Adrenal gland (tissue), 19 donors: Measurements from ENCODE around the gene ASCL3. TPM values are rescaled to one million over a fixed set of nuclear protein-coding genes. Genes with fewer than 3 reads are reported as not detected.
"Not testable (repeated sequence)": the region's sequence is repeated elsewhere in the genome, so short reads cannot be mapped to it uniquely, and the experiment has no call there.

Experiments used
- DNase-seq, 7 donors: peaks; one replicate each; pipeline ENCODE4 v3.0.0-alpha.2; 2019 to 2020
- H3K27ac ChIP-seq, 5 donors: fragments of 200-600 bp; sonication (generic) in 4 of 5; 1 replicate in 3 of 5; 2 replicates in 2 of 5; pipeline versions ENCODE4 v1.5.1 to v1.8.0; 2016 to 2020; ENCODE audit warnings: mild to moderate bottlenecking in 1 of 5
- H3K27me3 ChIP-seq: fragments of 200-600 bp; 2 replicates; pipeline ENCODE4 v1.8.0; 2021
- H3K36me3 ChIP-seq, 2 donors: fragments of 200-600 bp; replicated peaks in 1 of 2; 1 replicate in 1 of 2; 2 replicates in 1 of 2; pipeline versions ENCODE4 v1.5.1 to v1.8.0; 2018 to 2022
- H3K4me1 ChIP-seq, 2 donors: fragments of 200-600 bp; replicated peaks in 1 of 2; 1 replicate in 1 of 2; 2 replicates in 1 of 2; pipeline versions ENCODE4 v1.5.1 to v1.8.0; 2018 to 2021
- H3K4me3 ChIP-seq, 4 donors: fragments of 200-600 bp; sonication (generic) in 3 of 4; one replicate each; pipeline ENCODE4 v1.5.1; 2016 to 2018
- H3K9me3 ChIP-seq, 3 donors: fragments of 200-600 bp; sonication (generic) in 1 of 3; replicated peaks in 1 of 3; 1 replicate in 2 of 3; 2 replicates in 1 of 3; pipeline versions ENCODE4 v1.5.1 to v1.8.0; 2016 to 2021
- CTCF ChIP-seq, 6 experiments: fragments of 450-650 bp in 4 of 6; fragments of 200-600 bp in 2 of 6; sonication (generic) in 1 of 6; IDR thresholded peaks; 1 replicate in 5 of 6; 2 replicates in 1 of 6; pipeline versions ENCODE4 v1.5.1 to v1.8.0; 2016 to 2021; ENCODE audit warnings: antibody characterized with exemption in 6 of 6, mild to moderate bottlenecking in 2 of 6, moderate library complexity in 1 of 6
- POLR2A ChIP-seq, 2 donors: fragments of 450-650 bp; IDR thresholded peaks; one replicate each; pipeline ENCODE4 v1.6.1; 2017; ENCODE audit warnings: antibody characterized with exemption in 2 of 2, mild to moderate bottlenecking in 2 of 2, moderate library complexity in 1 of 2
- WGBS, 4 donors: extraction: QIAGEN DNeasy Blood & Tissue Kit in 2 of 4; methylation state at CpG; one replicate each; pipeline versions ENCODE4 v1.1.5 to v1.1.7; 2013 to 2017; 5-methylcytosine and 5-hydroxymethylcytosine counted together
- intact Hi-C, 2 donors: fragments of 100-400 bp; cut with DNase I; formaldehyde crosslinking; loops; one replicate each; pipeline versions ENCODE4 v1.14.1 to v1.15.0; 2022 to 2023
- long read RNA-seq, 10 donors: library from polyadenylated mRNA in 3 of 10; unstranded in 2 of 10; stranded (forward) in 1 of 10; transcript quantifications; one replicate each; pipeline ENCODE4 v2.0.0 and lab custom pipeline, GENCODE V29; 2021 to 2026
- polyA plus RNA-seq, 3 donors: library from polyadenylated mRNA; stranded (reverse); fragments of 200-250 nt in 2 of 3; fragments of 350-450 nt in 1 of 3; fragmentation: Illumina TruSeq in 1 of 3; extraction: RNeasy Lipid Tissue Mini Kit (QIAGEN cat#74804) in 1 of 3; gene quantifications; one replicate each; pipeline ENCODE4 v1.2.3, GENCODE V29; 2013 to 2014
- total RNA-seq, 9 donors: library from RNA; depleted of rRNA in 4 of 9; stranded (reverse); fragments of >200 nt in 4 of 9; fragments of 120-200 nt in 1 of 9; fragmentation: NEBNext Ultra II Directional in 1 of 9; extraction: Animal tissue kit (Norgen Biotek cat#: 25700) in 1 of 9; gene quantifications; one replicate each; pipeline versions ENCODE4 v1.1.0 to v1.2.4, GENCODE V29; 2013 to 2023
- donor health status: healthy with polysubstance abuse.
- donor health status: Bipolar disorder and iron deficiency.
- donor health status: DM: yes; HTN: yes; CAD: no.
- donor health status: DM: no; HTN: no; CAD: no.
- donor health status: DM: no; HTN: no; CAD: no.
- donor health status: DM: yes; HTN: yes; CAD: no.

ASCL3 gene
- total RNA-seq (not detected), polyA plus RNA-seq (not detected)
- long read RNA-seq, donor 1: 0 reads
- long read RNA-seq, donor 2: 0 reads
- long read RNA-seq, donor 3: 0 reads
- long read RNA-seq, donor 4: 0 reads
- long read RNA-seq, donor 5: 0 reads
- long read RNA-seq, donor 6: 0 reads
- long read RNA-seq, donor 7: 0 reads
- long read RNA-seq, donor 8: 0 reads
- long read RNA-seq, donor 9: 0 reads
- long read RNA-seq, donor 10: 0 reads

GRCh38 chr11:8942518-8943066 lies at the start of gene ASCL3:
ASCL3 (minus strand) TSS chr11:8943016; CDS start chr11:8938161, 4,855 bp downstream.
- H3K4me3 ChIP-seq: no peak within 1 kb of the TSS
- peaks cover 0 to 7% of the 10 kb centered on the region in 2 donors for H3K36me3 ChIP-seq
- no peaks in the 10 kb centered on the region for H3K27me3 ChIP-seq
- no peak within 1 kb of the TSS for H3K27ac ChIP-seq
- intact Hi-C loops: no loop called here
- no peaks in the 10 kb centered on the region for H3K4me1 ChIP-seq
- H3K9me3 ChIP-seq: no peaks in the 10 kb centered on the region
- no peak for DNase-seq
- no peak for TF ChIP-seq CTCF (IDR thresholded peaks at IDR 0.05)
- no peak for TF ChIP-seq POLR2A (IDR thresholded peaks at IDR 0.05)
- 67 to 86% (median 75%) methylated on average over 5 of the region's 5 CpGs for WGBS, 4 donors

GRCh38 chr11:8989453-8989852 lies 46.6 kb upstream of the ASCL3 start:
- Histone ChIP-seq H3K27ac (no peak overlapping the region), H3K9me3 (no peaks in the 10 kb centered on the region), H3K4me1 (peaks cover 0 to 12% of the 10 kb centered on the region in 2 donors), H3K27me3 (no peaks in the 10 kb centered on the region), H3K4me3 (no peak overlapping the region), H3K36me3 (no peaks in the 10 kb centered on the region)
- DNase-seq: no peak
- WGBS, 4 donors: 71 to 87% (median 82%) methylated on average over 1 of the region's 1 CpG
- intact Hi-C loops: no loop called here
- TF ChIP-seq POLR2A (IDR thresholded peaks at IDR 0.05): no peak
- no peak for TF ChIP-seq CTCF (IDR thresholded peaks at IDR 0.05)

- WGBS, 4 donors: 54 to 87% (median 69%) methylated on average over 3 of the region's 3 CpGs
- no peak for DNase-seq
- H3K27ac ChIP-seq: no peak overlapping the region
- TF ChIP-seq CTCF (IDR thresholded peaks at IDR 0.05) (no peak), POLR2A (IDR thresholded peaks at IDR 0.05) (no peak)
- intact Hi-C loops: no loop called here
- no peaks in the 10 kb centered on the region for H3K36me3 ChIP-seq
- H3K4me1 ChIP-seq: peaks cover 0 to 12% of the 10 kb centered on the region in 2 donors
- H3K27me3 ChIP-seq: no peaks in the 10 kb centered on the region
- no peaks in the 10 kb centered on the region for H3K9me3 ChIP-seq
- H3K4me3 ChIP-seq: no peak overlapping the region
Observed at GRCh38 chr11:8988329-8989234, 45.8 kb upstream of the ASCL3 start.

GRCh38 chr11:8987446-8987845 lies 44.6 kb upstream of the ASCL3 start:
- 85 to 90% (median 89%) methylated on average over 2 of the region's 2 CpGs for WGBS, 4 donors
- intact Hi-C loops: no loop called here
- H3K27ac ChIP-seq: no peak overlapping the region

GRCh38 chr11:8986772-8987171 lies 44.0 kb upstream of the ASCL3 start:
- H3K27ac ChIP-seq, intact Hi-C loops, H3K4me3 ChIP-seq, H3K9me3 ChIP-seq, DNase-seq, H3K27me3 ChIP-seq, H3K36me3 ChIP-seq: not testable (repeated sequence)
- 95 to 100% (median 99%) methylated on average over 5 to 6 of the region's 6 CpGs for WGBS, 4 donors
- peaks cover 0 to 12% of the 10 kb centered on the region in 2 donors for H3K4me1 ChIP-seq

More at GRCh38 chr11:8987446-8987845, 44.6 kb upstream of the ASCL3 start:
- H3K4me3 ChIP-seq: no peak overlapping the region
- no peak for DNase-seq
- H3K9me3 ChIP-seq: no peaks in the 10 kb centered on the region
- H3K27me3 ChIP-seq: no peaks in the 10 kb centered on the region
- H3K4me1 ChIP-seq: peaks cover 0 to 12% of the 10 kb centered on the region in 2 donors
- H3K36me3 ChIP-seq: no peaks in the 10 kb centered on the region
- no peak for TF ChIP-seq CTCF (IDR thresholded peaks at IDR 0.05)
- TF ChIP-seq POLR2A (IDR thresholded peaks at IDR 0.05): no peak
